Stimulated activated CD4-positive, alpha-beta T cell treated with anti-CD3 and anti-CD28 coated beads, Interleukin-2, amount 100 ng/mL, for 4 hours (primary cell): Measurements from ENCODE around the gene USP10.

Experiments used
- DNase-seq: peaks from one replicate; pipeline ENCODE4 v3.0.0-alpha.2; 2020; ENCODE audit warnings: low read depth

USP10 gene

GRCh38 chr16:84804326-84804725 lies 104.5 kb downstream of the USP10 start:
- no peak for DNase-seq

GRCh38 chr16:84806256-84806889 lies 106.6 kb downstream of the USP10 start:
- DNase-seq = no peak

GRCh38 chr16:84806890-84807258 lies 107.1 kb downstream of the USP10 start:
- DNase-seq = no peak

- DNase-seq = no peak
These were observed 108.0 kb downstream of the USP10 start for GRCh38 chr16:84807776-84808175.

- DNase-seq = no peak
These were observed 109.0 kb downstream of the USP10 start for GRCh38 chr16:84808826-84809225.

- no peak for DNase-seq
These were observed 110.9 kb downstream of the USP10 start for GRCh38 chr16:84810518-84811273.

GRCh38 chr16:84811529-84811928 lies 111.7 kb downstream of the USP10 start:
- no peak for DNase-seq

GRCh38 chr16:84813141-84813934 lies 113.5 kb downstream of the USP10 start:
- no peak for DNase-seq

GRCh38 chr16:84815462-84815861 lies 115.7 kb downstream of the USP10 start:
- DNase-seq = no peak

- no peak for DNase-seq
These were observed 116.2 kb downstream of the USP10 start for GRCh38 chr16:84816023-84816422.

GRCh38 chr16:84816485-84816884 lies 116.7 kb downstream of the USP10 start:
- DNase-seq = no peak

GRCh38 chr16:84817206-84817605 lies 117.4 kb downstream of the USP10 start:
- DNase-seq = no peak

GRCh38 chr16:84817613-84818012 lies 117.8 kb downstream of the USP10 start:
- no peak for DNase-seq

- no peak for DNase-seq
These were observed 118.3 kb downstream of the USP10 start for GRCh38 chr16:84818133-84818532.

- no peak for DNase-seq
These were observed 119.3 kb downstream of the USP10 start for GRCh38 chr16:84818989-84819643.

- peak; percentile 83 for DNase-seq
These were observed 120.0 kb downstream of the USP10 start, which contains the start of gene CRISPLD2 for GRCh38 chr16:84819644-84820304. Gene CRISPLD2, plus strand, starts transcription at chr16:84819985. Its CDS starts 18,511 bp downstream, at chr16:84838496.

- DNase-seq = no peak
These were observed 120.5 kb downstream of the USP10 start for GRCh38 chr16:84820305-84820684.

- DNase-seq = no peak
These were observed 121.0 kb downstream of the USP10 start for GRCh38 chr16:84820771-84821170.

GRCh38 chr16:84821179-84821578 lies 121.4 kb downstream of the USP10 start:
- DNase-seq = no peak

- DNase-seq = no peak
These were observed 122.2 kb downstream of the USP10 start for GRCh38 chr16:84821728-84822689.

- DNase-seq = no peak
These were observed 123.2 kb downstream of the USP10 start for GRCh38 chr16:84822990-84823389.
